Right forelimb (tissue), 1 donor: Measurements from ENCODE around the gene CACNA1C.

Experiments
- DNase-seq: peaks from one replicate; pipeline ENCODE4 v3.0.0-alpha.2; 2018

The CACNA1C gene

GRCh38 chr12:2286461-2287131 lies 233.8 kb downstream of the CACNA1C start:
- no peak for DNase-seq

- no peak for DNase-seq
Measured at GRCh38 chr12:2287151-2287550, 234.4 kb downstream of the CACNA1C start.

- no peak for DNase-seq
Measured at GRCh38 chr12:2287589-2287988, 234.8 kb downstream of the CACNA1C start.

- no peak for DNase-seq
Measured at GRCh38 chr12:2288001-2288400, 235.2 kb downstream of the CACNA1C start.

- no peak for DNase-seq
Measured at GRCh38 chr12:2288471-2288870, 235.7 kb downstream of the CACNA1C start.

GRCh38 chr12:2288875-2289274 lies 236.1 kb downstream of the CACNA1C start:
- no peak for DNase-seq

GRCh38 chr12:2289525-2289924 lies 236.7 kb downstream of the CACNA1C start:
- DNase-seq = peak; percentile 30

GRCh38 chr12:2290091-2290490 lies 237.3 kb downstream of the CACNA1C start:
- DNase-seq = peak; percentile 27

GRCh38 chr12:2290516-2291065 lies 237.8 kb downstream of the CACNA1C start:
- DNase-seq = peak; percentile 23

GRCh38 chr12:2291182-2291832 lies 238.5 kb downstream of the CACNA1C start:
- DNase-seq = peak; percentile 43

GRCh38 chr12:2291947-2292346 lies 239.2 kb downstream of the CACNA1C start:
- DNase-seq = peak; percentile 18

- DNase-seq = peak; percentile 27
Measured at GRCh38 chr12:2292560-2292959, 239.8 kb downstream of the CACNA1C start.

- peak; percentile 34 for DNase-seq
Measured at GRCh38 chr12:2294651-2295475, 242.1 kb downstream of the CACNA1C start.

GRCh38 chr12:2295941-2296461 lies 243.2 kb downstream of the CACNA1C start:
- DNase-seq = peak; percentile 19

GRCh38 chr12:2297004-2297403 lies 244.2 kb downstream of the CACNA1C start:
- peak; percentile 36 for DNase-seq

- DNase-seq = no peak
Measured at GRCh38 chr12:2297658-2298057, 244.9 kb downstream of the CACNA1C start.

GRCh38 chr12:2298556-2299200 lies 245.9 kb downstream of the CACNA1C start:
- no peak for DNase-seq

GRCh38 chr12:2299206-2299605 lies 246.4 kb downstream of the CACNA1C start:
- DNase-seq = peak; percentile 74

- DNase-seq = no peak
Measured at GRCh38 chr12:2300168-2300567, 247.4 kb downstream of the CACNA1C start.

GRCh38 chr12:2300886-2301285 lies 248.1 kb downstream of the CACNA1C start:
- DNase-seq = no peak

- DNase-seq = no peak
Measured at GRCh38 chr12:2301531-2302461, 249.0 kb downstream of the CACNA1C start.
